ENCODE results near the gene ABAT.

ABAT gene

GRCh38 chr16:8716592-8716991 lies 42.2 kb downstream of the ABAT start:
- DNase-seq (ENCODE audit: low spot score in 2 of 2) (no peak), ATAC-seq (replicated peaks; ENCODE audit: extremely low read depth, poor library complexity, severe bottlenecking) (no peak)
- Mint-ChIP-seq H3K4me1 (peaks cover under 1% of the 10 kb centered on the region), H3K27me3 (no peaks in the 10 kb centered on the region), H3K27ac (ENCODE audit: low read depth) (no peak overlapping the region), H3K9me3 (no peaks in the 10 kb centered on the region), H3K4me3 (no peak overlapping the region), H3K36me3 (ENCODE audit: insufficient read depth) (no peaks in the 10 kb centered on the region)

GRCh38 chr16:8717469-8717868 lies 43.1 kb downstream of the ABAT start:
- Mint-ChIP-seq H3K4me1 (no peaks in the 10 kb centered on the region), H3K27ac (ENCODE audit: low read depth) (no peak overlapping the region), H3K36me3 (ENCODE audit: insufficient read depth) (no peaks in the 10 kb centered on the region), H3K27me3 (no peaks in the 10 kb centered on the region), H3K9me3 (no peaks in the 10 kb centered on the region), H3K4me3 (no peak overlapping the region)
- ATAC-seq (replicated peaks; ENCODE audit: extremely low read depth, poor library complexity, severe bottlenecking) (no peak), DNase-seq (ENCODE audit: low spot score in 2 of 2) (no peak)

GRCh38 chr16:8717892-8718415 lies 43.5 kb downstream of the ABAT start:
- Mint-ChIP-seq H3K27me3 (no peaks in the 10 kb centered on the region), H3K4me1 (no peaks in the 10 kb centered on the region), H3K9me3 (no peaks in the 10 kb centered on the region), H3K4me3 (no peak overlapping the region), H3K36me3 (ENCODE audit: insufficient read depth) (no peaks in the 10 kb centered on the region), H3K27ac (ENCODE audit: low read depth) (no peak overlapping the region)
- DNase-seq (ENCODE audit: low spot score in 2 of 2) (no peak), ATAC-seq (replicated peaks; ENCODE audit: extremely low read depth, poor library complexity, severe bottlenecking) (no peak)

- H3K4me3 Mint-ChIP-seq = no peak overlapping the region
- no peaks in the 10 kb centered on the region for H3K9me3 Mint-ChIP-seq
- no peak for ATAC-seq (replicated peaks; ENCODE audit: extremely low read depth, poor library complexity, severe bottlenecking)
- H3K4me1 Mint-ChIP-seq = no peaks in the 10 kb centered on the region
- no peaks in the 10 kb centered on the region for H3K36me3 Mint-ChIP-seq (ENCODE audit: insufficient read depth)
- no peak for DNase-seq (ENCODE audit: low spot score in 2 of 2)
- no peaks in the 10 kb centered on the region for H3K27me3 Mint-ChIP-seq
- no peak overlapping the region for H3K27ac Mint-ChIP-seq (ENCODE audit: low read depth)
Observed at GRCh38 chr16:8718851-8719680, 44.6 kb downstream of the ABAT start.

- Mint-ChIP-seq H3K4me1 (no peaks in the 10 kb centered on the region), H3K36me3 (ENCODE audit: insufficient read depth) (no peaks in the 10 kb centered on the region), H3K27me3 (no peaks in the 10 kb centered on the region), H3K4me3 (no peak overlapping the region), H3K9me3 (no peaks in the 10 kb centered on the region), H3K27ac (ENCODE audit: low read depth) (no peak overlapping the region)
- DNase-seq (ENCODE audit: low spot score in 2 of 2) = no peak
- ATAC-seq (replicated peaks; ENCODE audit: extremely low read depth, poor library complexity, severe bottlenecking) = no peak
Observed at GRCh38 chr16:8720080-8720966, 45.9 kb downstream of the ABAT start.

GRCh38 chr16:8720967-8721308 lies 46.5 kb downstream of the ABAT start:
- H3K4me1 Mint-ChIP-seq = no peaks in the 10 kb centered on the region
- no peak overlapping the region for H3K27ac Mint-ChIP-seq (ENCODE audit: low read depth)
- ATAC-seq (replicated peaks; ENCODE audit: extremely low read depth, poor library complexity, severe bottlenecking) (no peak), DNase-seq (ENCODE audit: low spot score in 2 of 2) (no peak)
- no peak overlapping the region for H3K4me3 Mint-ChIP-seq
- H3K27me3 Mint-ChIP-seq = no peaks in the 10 kb centered on the region
- no peaks in the 10 kb centered on the region for H3K9me3 Mint-ChIP-seq
- H3K36me3 Mint-ChIP-seq (ENCODE audit: insufficient read depth) = no peaks in the 10 kb centered on the region

GRCh38 chr16:8721336-8722024 lies 47.1 kb downstream of the ABAT start:
- Mint-ChIP-seq H3K4me1 (no peaks in the 10 kb centered on the region), H3K27me3 (no peaks in the 10 kb centered on the region), H3K9me3 (no peaks in the 10 kb centered on the region), H3K4me3 (no peak overlapping the region), H3K27ac (ENCODE audit: low read depth) (peak overlapping the region; percentile 38), H3K36me3 (ENCODE audit: insufficient read depth) (no peaks in the 10 kb centered on the region)
- DNase-seq (ENCODE audit: low spot score in 2 of 2) = no peak
- no peak for ATAC-seq (replicated peaks; ENCODE audit: extremely low read depth, poor library complexity, severe bottlenecking)

GRCh38 chr16:8722025-8722348 lies 47.6 kb downstream of the ABAT start:
- DNase-seq (ENCODE audit: low spot score in 2 of 2) (no peak), ATAC-seq (replicated peaks; ENCODE audit: extremely low read depth, poor library complexity, severe bottlenecking) (no peak)
- Mint-ChIP-seq H3K36me3 (ENCODE audit: insufficient read depth) (no peaks in the 10 kb centered on the region), H3K9me3 (no peaks in the 10 kb centered on the region), H3K27me3 (no peaks in the 10 kb centered on the region), H3K4me1 (no peaks in the 10 kb centered on the region), H3K27ac (ENCODE audit: low read depth) (peak overlapping the region; percentile 38), H3K4me3 (no peak overlapping the region)

- Mint-ChIP-seq H3K27me3 (no peaks in the 10 kb centered on the region), H3K4me1 (peaks cover 12% of the 10 kb centered on the region), H3K36me3 (ENCODE audit: insufficient read depth) (peaks cover 2% of the 10 kb centered on the region), H3K27ac (ENCODE audit: low read depth) (no peak overlapping the region), H3K9me3 (no peaks in the 10 kb centered on the region), H3K4me3 (no peak overlapping the region)
- ATAC-seq (replicated peaks; ENCODE audit: extremely low read depth, poor library complexity, severe bottlenecking) (no peak), DNase-seq (ENCODE audit: low spot score in 2 of 2) (no peak)
Observed at GRCh38 chr16:8725513-8726178, 51.2 kb downstream of the ABAT start.

GRCh38 chr16:8727131-8727806 lies 52.9 kb downstream of the ABAT start:
- Mint-ChIP-seq H3K27ac (ENCODE audit: low read depth) (no peak overlapping the region), H3K27me3 (no peaks in the 10 kb centered on the region), H3K36me3 (ENCODE audit: insufficient read depth) (peaks cover 2% of the 10 kb centered on the region), H3K4me3 (no peak overlapping the region), H3K4me1 (peaks cover 13% of the 10 kb centered on the region), H3K9me3 (no peaks in the 10 kb centered on the region)
- ATAC-seq (replicated peaks; ENCODE audit: extremely low read depth, poor library complexity, severe bottlenecking) (no peak), DNase-seq (ENCODE audit: low spot score in 2 of 2) (no peak)

GRCh38 chr16:8727857-8728618 lies 53.6 kb downstream of the ABAT start:
- DNase-seq (ENCODE audit: low spot score in 2 of 2) = no peak
- H3K4me1 Mint-ChIP-seq = peaks cover 13% of the 10 kb centered on the region
- H3K27ac Mint-ChIP-seq (ENCODE audit: low read depth) = no peak overlapping the region

More at GRCh38 chr16:8727857-8728618, 53.6 kb downstream of the ABAT start:
- H3K9me3 Mint-ChIP-seq = no peaks in the 10 kb centered on the region
- ATAC-seq (replicated peaks; ENCODE audit: extremely low read depth, poor library complexity, severe bottlenecking) = no peak
- H3K27me3 Mint-ChIP-seq = no peaks in the 10 kb centered on the region
- peaks cover 2% of the 10 kb centered on the region for H3K36me3 Mint-ChIP-seq (ENCODE audit: insufficient read depth)
- no peak overlapping the region for H3K4me3 Mint-ChIP-seq
